Ammon's horn (tissue), 1 donor: ENCODE results near the gene VWC2L.

Experiments used
- DNase-seq: peaks from one replicate; pipeline ENCODE4 v3.0.0-alpha.2; 2016; ENCODE audit warnings: low spot score

VWC2L gene

DNA sequence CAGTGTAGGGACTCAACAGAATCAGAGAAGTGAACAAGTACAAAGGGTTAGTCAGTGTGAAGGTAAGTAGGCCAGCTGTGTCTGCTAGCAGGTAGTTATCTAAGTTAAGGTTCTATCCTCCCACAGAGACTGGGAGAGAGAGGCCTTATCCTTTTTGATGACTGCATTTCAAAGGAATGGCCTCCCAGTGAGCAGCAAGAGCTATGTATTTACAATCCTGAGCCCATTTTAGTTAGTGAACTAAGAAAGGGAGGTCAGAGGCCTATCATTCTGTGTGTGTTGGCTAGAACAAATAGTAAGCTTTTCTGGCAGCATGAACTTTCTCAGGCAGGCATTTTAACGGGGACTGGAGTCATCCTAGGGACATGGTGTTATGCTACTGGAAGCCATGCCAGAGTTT is 182.9 kb downstream of the VWC2L start:
- no peak for DNase-seq

DNA sequence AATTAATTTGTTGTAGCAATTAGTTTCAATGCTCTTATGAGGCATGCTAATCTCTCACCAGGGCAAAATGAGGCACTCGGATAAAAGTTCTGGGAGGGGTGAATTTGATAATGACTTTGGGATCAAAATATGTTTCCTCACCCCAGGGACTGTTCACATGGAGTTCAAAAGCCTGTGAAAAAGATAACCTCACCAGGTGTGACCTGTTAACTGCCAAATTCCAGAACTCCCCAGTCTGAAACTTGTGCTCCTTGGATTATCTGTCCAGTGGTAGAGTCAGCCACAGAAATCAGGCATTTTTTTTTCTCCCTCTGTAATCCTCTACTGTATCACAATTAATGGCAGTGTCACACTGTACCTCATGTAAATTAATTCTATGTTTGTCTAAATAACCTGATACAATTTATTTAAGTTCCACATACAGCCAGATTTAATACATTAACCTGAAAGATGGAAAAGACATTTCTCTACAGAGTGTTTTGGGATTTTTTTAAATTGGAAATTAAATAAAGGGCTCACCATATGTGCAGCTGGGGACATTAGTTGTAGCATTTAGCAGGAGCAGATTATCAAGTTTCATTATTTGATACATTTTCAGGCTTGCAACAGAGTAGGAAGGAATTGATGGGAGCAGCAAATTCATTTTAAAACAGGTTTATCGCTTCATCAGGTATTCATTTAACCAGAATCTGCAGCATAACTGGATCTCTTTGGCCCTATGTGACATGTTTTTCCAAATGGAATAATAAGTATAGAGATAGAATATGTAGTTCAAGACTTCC is 191.2 kb downstream of the VWC2L start:
- no peak for DNase-seq

DNA sequence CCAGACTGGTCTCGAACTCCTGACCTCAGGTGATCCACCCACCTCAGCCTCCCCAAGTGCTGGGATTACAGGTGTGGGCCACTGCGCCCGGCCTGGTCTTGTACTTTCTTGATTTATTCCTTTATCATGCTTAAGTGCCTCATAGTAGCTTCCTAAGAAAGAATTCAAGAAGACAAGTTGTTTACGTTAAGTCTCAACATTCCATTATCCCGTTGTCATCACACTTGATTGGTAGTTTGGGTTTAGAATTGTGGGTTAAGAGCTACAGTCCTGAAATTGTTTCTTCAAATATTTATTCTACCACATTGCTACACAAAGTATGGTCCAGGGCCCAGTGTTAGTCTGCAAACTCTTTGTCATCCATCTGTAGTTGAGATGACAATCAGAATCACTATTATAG is 194.0 kb downstream of the VWC2L start:
- DNase-seq = no peak

- DNase-seq = no peak
Measured at GRCh38 chr2:214607051-214607450, 196.2 kb downstream of the VWC2L start.

- DNase-seq = no peak
Measured at GRCh38 chr2:214611015-214611414, 200.2 kb downstream of the VWC2L start.

DNA sequence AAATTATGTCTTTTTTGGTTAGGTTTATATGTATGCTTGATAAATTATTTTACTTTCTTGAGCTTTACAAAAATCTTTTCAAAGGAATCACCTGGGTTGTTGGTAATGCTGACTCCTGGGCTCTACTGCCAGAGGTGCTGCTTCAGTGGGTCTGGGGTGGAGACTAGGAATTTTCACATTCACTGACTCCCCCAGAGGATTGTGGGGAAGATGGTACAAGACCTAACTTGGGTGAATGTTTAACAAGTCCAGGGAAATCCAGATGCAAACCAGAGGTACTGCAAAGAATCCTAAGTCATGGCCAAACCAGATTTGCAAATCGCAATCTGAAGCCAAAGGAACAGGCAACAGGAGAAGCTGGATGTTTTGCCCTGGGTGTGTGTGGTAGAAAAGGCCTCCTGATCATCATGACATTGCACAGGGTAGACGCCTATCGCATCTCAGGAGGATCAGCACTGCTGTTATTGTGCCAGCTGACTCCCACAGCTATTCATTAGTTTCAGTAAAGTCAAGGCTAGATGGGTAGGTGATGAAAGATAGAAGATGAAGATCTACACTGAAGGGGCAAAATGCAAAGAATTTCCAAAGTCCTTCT is 213.4 kb downstream of the VWC2L start:
- no peak for DNase-seq

- no peak for DNase-seq
Measured at GRCh38 chr2:214628091-214628490, 217.2 kb downstream of the VWC2L start.
